ENCODE results near the gene THBS2.

The THBS2 gene

GRCh38 chr6:169247991-169248390, 5.7 kb downstream of the THBS2 start:
- Histone ChIP-seq H3K27me3 (ENCODE audit: insufficient read depth, poor library complexity, severe bottlenecking) (peaks cover 14% of the 10 kb centered on the region), H3K4me3 (replicated peaks; ENCODE audit: insufficient read depth, low read length) (no peak overlapping the region), H3K27ac (replicated peaks) (no peak overlapping the region)
- TF ChIP-seq CTCF (IDR thresholded peaks at IDR 0.05; ENCODE audit: insufficient read depth, low read length) = no peak
- TF ChIP-seq REST (IDR thresholded peaks at IDR 0.05; ENCODE audit: insufficient replicate concordance, low read depth) = no peak
- no peak for TF ChIP-seq POLR2AphosphoS5 (IDR thresholded peaks at IDR 0.05; ENCODE audit: low read depth)
- TF ChIP-seq SPI1 (IDR thresholded peaks at IDR 0.05; ENCODE audit: borderline replicate concordance, low read depth) = no peak
- TF ChIP-seq GABPA (IDR thresholded peaks at IDR 0.05; ENCODE audit: low read depth) = no peak
- DNase-seq (ENCODE audit: low read depth in 1 of 2, low spot score in 1 of 2) = no peak

- TF ChIP-seq POLR2AphosphoS5 (IDR thresholded peaks at IDR 0.05; ENCODE audit: low read depth) (no peak), CTCF (IDR thresholded peaks at IDR 0.05; ENCODE audit: insufficient read depth, low read length) (no peak), GABPA (IDR thresholded peaks at IDR 0.05; ENCODE audit: low read depth) (no peak), SPI1 (IDR thresholded peaks at IDR 0.05; ENCODE audit: borderline replicate concordance, low read depth) (no peak), REST (IDR thresholded peaks at IDR 0.05; ENCODE audit: insufficient replicate concordance, low read depth) (no peak)
- no peak overlapping the region for H3K27ac ChIP-seq (replicated peaks)
- H3K4me3 ChIP-seq (replicated peaks; ENCODE audit: insufficient read depth, low read length) = no peak overlapping the region
- DNase-seq (ENCODE audit: low read depth in 1 of 2, low spot score in 1 of 2) = no peak
- peaks cover 10% of the 10 kb centered on the region for H3K27me3 ChIP-seq (ENCODE audit: insufficient read depth, poor library complexity, severe bottlenecking)
Observed at GRCh38 chr6:169247419-169247818, 6.2 kb downstream of the THBS2 start.

- no peak for DNase-seq (ENCODE audit: low read depth in 1 of 2, low spot score in 1 of 2)
- TF ChIP-seq SPI1 (IDR thresholded peaks at IDR 0.05; ENCODE audit: borderline replicate concordance, low read depth) (no peak), POLR2AphosphoS5 (IDR thresholded peaks at IDR 0.05; ENCODE audit: low read depth) (no peak), REST (IDR thresholded peaks at IDR 0.05; ENCODE audit: insufficient replicate concordance, low read depth) (no peak), GABPA (IDR thresholded peaks at IDR 0.05; ENCODE audit: low read depth) (no peak), CTCF (IDR thresholded peaks at IDR 0.05; ENCODE audit: insufficient read depth, low read length) (no peak)
- Histone ChIP-seq H3K27ac (replicated peaks) (no peak overlapping the region), H3K27me3 (ENCODE audit: insufficient read depth, poor library complexity, severe bottlenecking) (peaks cover 7% of the 10 kb centered on the region), H3K4me3 (replicated peaks; ENCODE audit: insufficient read depth, low read length) (no peak overlapping the region)
Observed at GRCh38 chr6:169246445-169246844, 7.2 kb downstream of the THBS2 start.

Measured in HL-60 (cell line).